HG03103 (cell line): ENCODE results near the gene ZNF324.
A peak's percentile ranks its signal among the peaks of the same experiment; 100 is the strongest.
"Not testable (repeated sequence)": the region's sequence is repeated elsewhere in the genome, so short reads cannot be mapped to it uniquely, and the experiment has no call there.

ENCODE experiments used
- ATAC-seq: cut with Tn5 transposase; IDR thresholded peaks from one replicate; pipeline ENCODE4 v1.9.1; 2021; ENCODE audit warnings: low read depth; ENCODE audit not compliant: unreplicated experiment

Gene ZNF324

GRCh38 chr19:58470837-58471543, 4.1 kb downstream of the ZNF324 start:
- ATAC-seq: not testable (repeated sequence)

- no peak for ATAC-seq
Observed at GRCh38 chr19:58471736-58472135, 4.9 kb downstream of the ZNF324 start.

- no peak for ATAC-seq
Observed at GRCh38 chr19:58473775-58474174, 6.9 kb downstream of the ZNF324 start.

- no peak for ATAC-seq
Observed at GRCh38 chr19:58474291-58474996, 7.6 kb downstream of the ZNF324 start.

GRCh38 chr19:58474997-58475713, 8.3 kb downstream of the ZNF324 start:
- no peak for ATAC-seq

- ATAC-seq: peak; percentile 80
Observed at GRCh38 chr19:58475714-58476497, 9.0 kb downstream of the ZNF324 start, which contains the start of gene ZNF446. Gene ZNF446 (plus strand): TSS chr19:58476352. CDS start chr19:58477219, 867 bp downstream.

- ATAC-seq: peak; percentile 1
Observed at GRCh38 chr19:58476498-58477015, 9.7 kb downstream of the ZNF324 start.

- ATAC-seq: no peak
Observed at GRCh38 chr19:58477130-58477529, 10.2 kb downstream of the ZNF324 start.

GRCh38 chr19:58477871-58478270, 11.0 kb downstream of the ZNF324 start:
- no peak for ATAC-seq

- no peak for ATAC-seq
Observed at GRCh38 chr19:58479303-58479702, 12.4 kb downstream of the ZNF324 start.

GRCh38 chr19:58479736-58480480, 13.0 kb downstream of the ZNF324 start:
- ATAC-seq: no peak

GRCh38 chr19:58480481-58480830, 13.6 kb downstream of the ZNF324 start:
- no peak for ATAC-seq

GRCh38 chr19:58480831-58481230, 14.0 kb downstream of the ZNF324 start:
- ATAC-seq: no peak

- ATAC-seq: no peak
Observed at GRCh38 chr19:58482372-58482771, 15.5 kb downstream of the ZNF324 start.

- ATAC-seq: no peak
Observed at GRCh38 chr19:58483776-58484175, 16.9 kb downstream of the ZNF324 start.

- not testable (repeated sequence) for ATAC-seq
Observed at GRCh38 chr19:58484349-58484748, 17.5 kb downstream of the ZNF324 start.

GRCh38 chr19:58491393-58491792, 24.5 kb downstream of the ZNF324 start:
- no peak for ATAC-seq

GRCh38 chr19:58492265-58492664, 25.4 kb downstream of the ZNF324 start:
- no peak for ATAC-seq

GRCh38 chr19:58497634-58498170, 30.8 kb downstream of the ZNF324 start:
- no peak for ATAC-seq
